Heart right ventricle (tissue), 16 donors: ENCODE results near the gene TLE1. TPM values are rescaled to one million over a fixed set of nuclear protein-coding genes. Genes with fewer than 3 reads are reported as not detected.
"Not testable (repeated sequence)": the region's sequence is repeated elsewhere in the genome, so short reads cannot be mapped to it uniquely, and the experiment has no call there.

ENCODE experiments used
- ATAC-seq, 8 donors: fragments of 200-7000 bp; cut with Tn5 transposase; one replicate each; pipeline ENCODE4 v1.9.1; 2020; ENCODE audit warnings: mild to moderate bottlenecking in 8 of 8, moderate library complexity in 8 of 8, moderate number of reproducible peaks in 1 of 8
- DNase-seq, 2 donors: peaks; one replicate each; pipeline ENCODE4 v3.0.0-alpha.2; 2020
- H3K27ac ChIP-seq, 10 donors: fragments of 200-600 bp; sonication (generic) in 2 of 10; one replicate each; pipeline versions ENCODE4 v1.5.0 to v1.8.0; 2020 to 2022; ENCODE audit warnings: mild to moderate bottlenecking in 3 of 10
- H3K27me3 ChIP-seq, 7 donors: fragments of 200-600 bp; one replicate each; pipeline ENCODE4 v1.8.0; 2021 to 2022; ENCODE audit warnings: mild to moderate bottlenecking in 2 of 7
- H3K36me3 ChIP-seq, 9 donors: fragments of 200-600 bp; sonication (generic) in 1 of 9; one replicate each; pipeline versions ENCODE4 v1.5.0 to v1.8.0; 2020 to 2022; ENCODE audit warnings: mild to moderate bottlenecking in 2 of 9
- H3K4me1 ChIP-seq, 9 donors: fragments of 200-600 bp; sonication (generic) in 1 of 9; one replicate each; pipeline versions ENCODE4 v1.5.0 to v1.8.0; 2020 to 2022; ENCODE audit warnings: mild to moderate bottlenecking in 4 of 9
- H3K4me3 ChIP-seq, 10 donors: fragments of 200-600 bp; sonication (generic) in 2 of 10; one replicate each; pipeline versions ENCODE4 v1.5.0 to v1.8.0; 2020 to 2022; ENCODE audit warnings: mild to moderate bottlenecking in 7 of 10, moderate library complexity in 2 of 10
- H3K9me3 ChIP-seq, 11 donors: fragments of 200-600 bp in 10 of 11; sonication (generic) in 2 of 11; one replicate each; pipeline versions ENCODE4 v1.5.0 to v1.8.0; 2013 to 2022; ENCODE audit warnings: mild to moderate bottlenecking in 2 of 11, control low read depth in 1 of 11, moderate library complexity in 1 of 11
- CTCF ChIP-seq, 9 donors: fragments of 200-600 bp; sonication (generic) in 2 of 9; IDR thresholded peaks; one replicate each; pipeline versions ENCODE4 v1.5.0 to v1.8.0; 2021 to 2022; ENCODE audit warnings: antibody characterized with exemption in 9 of 9, mild to moderate bottlenecking in 5 of 9, moderate library complexity in 1 of 9
- WGBS, 2 donors: extraction: QIAGEN DNeasy Blood & Tissue Kit; methylation state at CpG; one replicate each; pipeline ENCODE4 v1.1.7; 2013; ENCODE audit warnings: inconsistent platforms in 1 of 2; 5-methylcytosine and 5-hydroxymethylcytosine counted together
- intact Hi-C, 10 donors: fragments of 100-400 bp; cut with DNase I; formaldehyde crosslinking; loops; one replicate each; pipeline versions ENCODE4 v1.11.1 to v1.14.2; 2022
- polyA plus RNA-seq, 2 donors: library from polyadenylated mRNA; stranded (reverse); fragments of 200-250 nt; gene quantifications; one replicate each; pipeline ENCODE4 v1.2.3, GENCODE V29; 2013
- total RNA-seq, 10 donors: library from RNA; stranded (reverse); fragmentation: NEBNext Ultra II Directional in 3 of 10; extraction: Animal tissue kit (Norgen Biotek cat#: 25700) in 3 of 10; gene quantifications; one replicate each; pipeline versions ENCODE4 v1.2.1 to v1.2.4, GENCODE V29; 2021 to 2023
- donor health status: Arrhythmogenic right ventricular cardiomyopathy.
- donor health status: ischemic (EF 13 %, LVEDD 7.1; RV severe dilation, severe dysfunction).
- donor health status: healthy with polysubstance abuse.
- donor health status: DM: no; HTN: yes; CAD: no.
- donor health status: DM: no; HTN: no; CAD: no.
- donor health status: ischemic (EF 25% LVEDD 6.9; RV normal size, moderate dysfunction).
- donor health status: ischemic (EF 25% LVEDD 5.7; RV mildly dilated, moderate dysfunction).
- donor health status: healthy.
- donor health status: DM: yes; HTN: yes; CAD: no.
- donor health status: Ischemic cardiomyopathy.
- donor health status: ischemic (EF 35%, LVEDD 5.7; RV mildly dilated, moderate dysfunction).
- donor health status: nonischemic (EF 11% LVEDD 7.7; RV severe dilation, severe dysfunction).
- donor health status: DM: yes; HTN: yes; CAD: no.
- donor health status: PGD.
- donor health status: ischemic (EF 29% LVEDD 5.4; RV normal size, mild dysfunction).
- donor health status: nonischemic (EF 23%, LVEDD 6.1; RV moderate dilation, normal function).

The TLE1 gene
- total and polyA plus RNA-seq, 12 donors = 7.9 to 15.2 (median 11.0) TPM

- H3K4me3 ChIP-seq = no peak overlapping the region
- H3K4me1 ChIP-seq = no peaks in the 10 kb centered on the region
- no peak for DNase-seq
- TF ChIP-seq CTCF (IDR thresholded peaks at IDR 0.05) = no peak
- ATAC-seq = no peak
- H3K9me3 ChIP-seq = no peaks in the 10 kb centered on the region
- H3K36me3 ChIP-seq = peaks cover 0 to 32% (median 0%) of the 10 kb centered on the region in 9 donors
- H3K27ac ChIP-seq = no peak overlapping the region
- intact Hi-C loops = no loop called here
- 84 to 85% methylated on average over 3 of the region's 3 CpGs for WGBS, 2 donors
- H3K27me3 ChIP-seq = no peaks in the 10 kb centered on the region
These were observed 43.0 kb downstream of the TLE1 start for GRCh38 chr9:81646337-81646736.

GRCh38 chr9:81644513-81644912 lies 44.8 kb downstream of the TLE1 start:
- ATAC-seq, H3K27ac ChIP-seq, H3K27me3 ChIP-seq, DNase-seq, H3K4me3 ChIP-seq, intact Hi-C loops, H3K4me1 ChIP-seq, H3K9me3 ChIP-seq: not testable (repeated sequence)
- 78 to 80% methylated on average over 6 of the region's 6 CpGs for WGBS, 2 donors
- H3K36me3 ChIP-seq = peaks cover 0 to 14% (median 0%) of the 10 kb centered on the region in 9 donors

- intact Hi-C loops = no loop called here
- ATAC-seq = no peak
- peaks cover 0 to 10% (median 0%) of the 10 kb centered on the region in 9 donors for H3K36me3 ChIP-seq
- peaks cover 0 to 3% (median 0%) of the 10 kb centered on the region in 9 donors for H3K4me1 ChIP-seq
- 91 to 98% methylated on average over 1 of the region's 1 CpG for WGBS, 2 donors
- H3K27me3 ChIP-seq = no peaks in the 10 kb centered on the region
- H3K4me3 ChIP-seq = no peak overlapping the region
- no peak overlapping the region for H3K27ac ChIP-seq
- DNase-seq = no peak
- no peak for TF ChIP-seq CTCF (IDR thresholded peaks at IDR 0.05)
- H3K9me3 ChIP-seq = no peaks in the 10 kb centered on the region
These were observed 52.1 kb downstream of the TLE1 start for GRCh38 chr9:81637276-81637675.

GRCh38 chr9:81636255-81636599 lies 53.1 kb downstream of the TLE1 start:
- Histone ChIP-seq H3K27me3 (no peaks in the 10 kb centered on the region), H3K36me3 (peaks cover 0 to 20% (median 0%) of the 10 kb centered on the region in 9 donors), H3K4me1 (peaks cover 0 to 3% (median 0%) of the 10 kb centered on the region in 9 donors), H3K9me3 (no peaks in the 10 kb centered on the region), H3K4me3 (no peak overlapping the region), H3K27ac (no peak overlapping the region)
- WGBS, 2 donors = 89 to 91% methylated on average over 3 of the region's 3 CpGs
- intact Hi-C loops = no loop called here
- no peak for TF ChIP-seq CTCF (IDR thresholded peaks at IDR 0.05)
- ATAC-seq (no peak), DNase-seq (no peak)

GRCh38 chr9:81635521-81636254 lies 53.7 kb downstream of the TLE1 start:
- no peak overlapping the region for H3K27ac ChIP-seq
- H3K4me3 ChIP-seq = no peak overlapping the region
- 91 to 94% methylated on average over 1 of the region's 1 CpG for WGBS, 2 donors
- no peaks in the 10 kb centered on the region for H3K9me3 ChIP-seq
- ATAC-seq (no peak), DNase-seq (no peak)
- TF ChIP-seq CTCF (IDR thresholded peaks at IDR 0.05) = no peak
- intact Hi-C loops = loop anchor here in 1 of 10 donors (2.0 kb wide), 1 partner anchor 21 kb away; no protein-coding TSS in a partner anchor
- H3K4me1 ChIP-seq = peaks cover 0 to 3% (median 0%) of the 10 kb centered on the region in 9 donors
- no peaks in the 10 kb centered on the region for H3K27me3 ChIP-seq
- peaks cover 0 to 23% (median 0%) of the 10 kb centered on the region in 9 donors for H3K36me3 ChIP-seq
